Rectal smooth muscle tissue (tissue), 1 donor: ENCODE measurements around the gene COG6.

Source experiments
- H3K27ac ChIP-seq: one replicate; pipeline ENCODE4 v1.7.0; 2013; ENCODE audit warnings: low read depth, low read length, inconsistent platforms
- H3K27me3 ChIP-seq: one replicate; pipeline ENCODE4 v1.7.0; 2013; ENCODE audit warnings: low read length; ENCODE audit not compliant: control insufficient read depth, insufficient read depth
- H3K36me3 ChIP-seq: one replicate; pipeline ENCODE4 v1.7.0; 2013; ENCODE audit warnings: low read length; ENCODE audit not compliant: control insufficient read depth, insufficient read depth
- H3K4me1 ChIP-seq: one replicate; pipeline ENCODE4 v1.7.0; 2013; ENCODE audit warnings: low read length; ENCODE audit not compliant: control insufficient read depth, insufficient read depth
- H3K4me3 ChIP-seq: one replicate; pipeline ENCODE4 v1.7.0; 2013; ENCODE audit warnings: low read length
- H3K9ac ChIP-seq: one replicate; pipeline ENCODE4 v1.7.0; 2013; ENCODE audit warnings: low read length

The COG6 gene

GRCh38 chr13:39655569-39656324 is at the start of gene COG6:
COG6 (plus strand) TSS chr13:39655662; CDS start chr13:39655727, 65 bp downstream.
- peak within 1 kb of the TSS; percentile 72 for H3K27ac ChIP-seq
- no peaks in the 10 kb centered on the region for H3K36me3 ChIP-seq
- H3K9ac ChIP-seq, result peak within 1 kb of the TSS; percentile 80
- no peaks in the 10 kb centered on the region for H3K27me3 ChIP-seq
- peak within 1 kb of the TSS; percentile 84 for H3K4me3 ChIP-seq
- H3K4me1 ChIP-seq, result no peaks in the 10 kb centered on the region

DNA sequence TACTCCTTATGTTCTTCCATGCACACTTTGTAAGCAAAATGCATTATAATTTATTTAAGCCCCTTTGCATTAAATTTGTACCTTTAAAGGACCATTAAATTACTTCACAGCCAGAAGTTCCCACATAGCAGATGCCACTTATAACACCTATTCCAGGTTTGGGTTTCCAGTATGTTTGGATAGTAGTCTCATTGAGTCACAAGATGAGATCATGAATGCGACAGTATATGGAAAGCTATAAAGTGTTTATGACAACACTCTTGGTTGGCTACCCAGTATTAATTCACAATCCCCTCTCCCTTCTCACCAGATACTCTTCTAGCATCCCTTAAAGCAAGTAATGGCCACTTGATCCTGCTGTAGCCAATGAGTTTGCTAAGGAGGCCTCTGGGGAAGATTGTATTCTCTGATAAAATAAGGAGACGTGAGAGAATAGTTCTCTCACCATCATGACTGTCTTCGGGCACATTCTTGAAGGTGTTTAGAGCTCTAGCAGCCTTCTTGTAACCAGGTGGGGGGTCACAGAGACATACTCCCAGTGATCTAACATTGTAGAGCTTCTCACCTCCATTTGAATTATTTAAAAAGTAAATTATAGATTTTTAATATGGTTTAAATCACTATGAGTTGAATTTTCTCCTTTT is 49.7 kb upstream of the COG6 start:
- Histone ChIP-seq H3K27ac (no peak overlapping the region), H3K9ac (no peak overlapping the region), H3K4me3 (no peak overlapping the region), H3K36me3 (no peaks in the 10 kb centered on the region), H3K4me1 (peaks cover 5% of the 10 kb centered on the region), H3K27me3 (no peaks in the 10 kb centered on the region)

- H3K36me3 ChIP-seq, result no peaks in the 10 kb centered on the region
- H3K27ac ChIP-seq, result no peak overlapping the region
- no peak overlapping the region for H3K4me3 ChIP-seq
- H3K9ac ChIP-seq, result no peak overlapping the region
- H3K27me3 ChIP-seq, result peaks cover 2% of the 10 kb centered on the region
- no peaks in the 10 kb centered on the region for H3K4me1 ChIP-seq
Measured at GRCh38 chr13:39607876-39608275, 47.6 kb upstream of the COG6 start.

- Histone ChIP-seq H3K4me1 (no peaks in the 10 kb centered on the region), H3K27ac (no peak overlapping the region), H3K9ac (no peak overlapping the region), H3K27me3 (peaks cover 2% of the 10 kb centered on the region), H3K4me3 (no peak overlapping the region), H3K36me3 (no peaks in the 10 kb centered on the region)
Measured at GRCh38 chr13:39612023-39612637, 43.3 kb upstream of the COG6 start.

- H3K36me3 ChIP-seq, result no peaks in the 10 kb centered on the region
Measured at GRCh38 chr13:39616087-39616694, 39.3 kb upstream of the COG6 start.

DNA sequence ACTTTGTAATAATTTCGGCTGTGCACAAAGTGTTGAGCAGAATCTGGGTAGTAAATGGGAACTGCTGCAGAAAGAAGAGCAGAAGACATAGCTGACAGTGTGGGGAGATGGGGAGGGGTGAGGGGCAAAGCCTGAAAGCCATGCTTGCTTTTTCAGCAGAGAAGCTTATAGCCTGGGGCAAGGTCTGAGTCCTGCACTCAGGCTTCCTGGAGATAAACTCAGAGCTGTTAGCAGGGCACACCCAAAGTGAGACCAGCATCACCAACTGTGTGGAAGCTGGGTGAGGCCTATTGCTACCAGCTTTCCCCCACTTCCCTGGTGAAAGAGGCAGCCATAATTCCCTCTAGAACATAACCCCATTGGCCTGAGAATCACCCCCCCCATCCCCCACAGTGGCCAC is 36.9 kb upstream of the COG6 start:
- no peak overlapping the region for H3K4me3 ChIP-seq
- H3K9ac ChIP-seq, result no peak overlapping the region
- no peaks in the 10 kb centered on the region for H3K27me3 ChIP-seq
- no peaks in the 10 kb centered on the region for H3K36me3 ChIP-seq
- no peak overlapping the region for H3K27ac ChIP-seq
- no peaks in the 10 kb centered on the region for H3K4me1 ChIP-seq

More at GRCh38 chr13:39616087-39616694, 39.3 kb upstream of the COG6 start:
- Histone ChIP-seq H3K27me3 (peaks cover under 1% of the 10 kb centered on the region), H3K4me1 (no peaks in the 10 kb centered on the region), H3K9ac (no peak overlapping the region), H3K27ac (no peak overlapping the region), H3K4me3 (no peak overlapping the region)

DNA sequence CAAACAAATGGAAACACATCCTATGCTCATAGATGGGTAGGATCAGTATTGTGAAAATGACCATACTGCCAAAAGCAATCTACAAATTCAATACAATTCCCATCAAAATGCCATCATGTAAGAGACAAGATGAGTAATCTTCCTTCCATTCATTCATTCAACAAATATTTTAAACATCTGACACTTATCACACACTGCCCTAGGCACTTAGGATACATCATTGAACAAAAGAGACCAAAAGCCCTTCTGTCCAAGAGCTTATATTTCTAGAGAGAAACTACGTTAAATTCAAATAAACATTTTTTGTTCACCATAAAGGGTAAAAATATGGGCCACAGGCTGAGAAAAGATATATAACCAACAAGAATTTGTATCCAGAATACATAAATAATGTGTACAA is 32.0 kb upstream of the COG6 start:
- Histone ChIP-seq H3K27me3 (no peaks in the 10 kb centered on the region), H3K9ac (no peak overlapping the region), H3K27ac (no peak overlapping the region), H3K36me3 (no peaks in the 10 kb centered on the region), H3K4me1 (no peaks in the 10 kb centered on the region), H3K4me3 (no peak overlapping the region)

DNA sequence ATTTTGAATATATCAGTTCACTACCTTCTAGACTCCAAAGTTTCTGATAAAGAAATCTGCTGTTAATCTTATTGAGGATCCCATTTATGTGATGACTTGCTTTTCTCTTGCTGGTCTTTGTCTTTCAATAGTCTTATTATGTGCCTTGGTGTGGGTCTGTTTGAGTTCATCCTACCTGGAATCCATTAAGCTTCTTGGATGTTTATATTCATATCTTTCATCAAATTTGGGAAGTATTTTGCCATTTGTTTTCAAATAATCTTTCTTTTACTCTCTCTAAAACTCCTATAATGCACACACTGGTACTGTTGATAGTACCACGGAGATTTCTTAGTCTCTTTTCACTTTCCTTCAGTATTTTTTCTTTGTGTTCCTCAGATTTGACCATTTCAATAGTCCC is 24.2 kb upstream of the COG6 start:
- no peak overlapping the region for H3K9ac ChIP-seq
- no peaks in the 10 kb centered on the region for H3K36me3 ChIP-seq
- no peaks in the 10 kb centered on the region for H3K4me1 ChIP-seq
- H3K27me3 ChIP-seq, result no peaks in the 10 kb centered on the region
- no peak overlapping the region for H3K4me3 ChIP-seq
- no peak overlapping the region for H3K27ac ChIP-seq

DNA sequence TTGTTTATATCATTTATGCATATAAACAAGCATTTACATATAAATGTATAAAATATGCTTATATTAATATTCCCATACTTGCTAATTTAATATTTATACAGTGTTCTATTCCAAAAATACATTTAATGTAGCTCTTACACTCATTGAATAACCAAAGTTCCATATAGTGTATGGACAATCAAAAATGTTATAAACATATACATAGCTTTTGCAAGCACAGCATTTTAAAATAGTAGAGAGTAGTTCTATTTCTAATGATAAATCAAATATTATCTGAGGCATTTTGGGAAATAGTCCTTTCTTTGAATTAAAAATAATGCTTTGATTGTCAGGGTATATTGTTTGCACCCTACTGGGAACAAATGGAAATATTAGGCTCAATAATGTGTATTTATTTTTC is 22.5 kb upstream of the COG6 start:
- no peaks in the 10 kb centered on the region for H3K4me1 ChIP-seq
- no peak overlapping the region for H3K27ac ChIP-seq
- H3K4me3 ChIP-seq, result no peak overlapping the region
- no peak overlapping the region for H3K9ac ChIP-seq
- H3K36me3 ChIP-seq, result no peaks in the 10 kb centered on the region
- no peaks in the 10 kb centered on the region for H3K27me3 ChIP-seq

GRCh38 chr13:39635564-39635963 is 19.9 kb upstream of the COG6 start:
- Histone ChIP-seq H3K27ac (no peak overlapping the region), H3K9ac (no peak overlapping the region), H3K4me3 (no peak overlapping the region), H3K27me3 (no peaks in the 10 kb centered on the region), H3K36me3 (no peaks in the 10 kb centered on the region), H3K4me1 (no peaks in the 10 kb centered on the region)

GRCh38 chr13:39637890-39638289 is 17.6 kb upstream of the COG6 start:
- Histone ChIP-seq H3K36me3 (no peaks in the 10 kb centered on the region), H3K27me3 (no peaks in the 10 kb centered on the region), H3K4me1 (no peaks in the 10 kb centered on the region), H3K9ac (no peak overlapping the region), H3K27ac (no peak overlapping the region), H3K4me3 (no peak overlapping the region)

DNA sequence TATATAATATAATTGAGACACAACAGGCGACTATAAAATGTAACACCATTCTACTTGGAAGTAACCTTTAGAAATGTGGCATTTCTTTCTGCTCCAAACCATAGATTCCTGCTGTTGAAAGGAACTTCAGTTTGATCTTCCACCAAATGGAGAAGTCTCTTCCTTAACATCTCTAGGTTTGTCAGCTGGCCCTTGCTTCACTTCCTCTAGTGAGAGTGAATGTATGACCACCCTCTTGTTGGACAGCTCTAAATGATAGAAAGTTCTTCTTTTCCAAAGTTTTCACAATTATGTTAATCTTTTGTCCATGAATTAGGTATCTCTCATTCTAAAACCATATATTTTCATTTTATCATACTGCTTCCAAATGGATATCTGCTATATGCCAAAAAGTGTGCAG is 13.8 kb upstream of the COG6 start:
- Histone ChIP-seq H3K4me1 (no peaks in the 10 kb centered on the region), H3K27me3 (no peaks in the 10 kb centered on the region), H3K36me3 (no peaks in the 10 kb centered on the region), H3K4me3 (no peak overlapping the region), H3K9ac (no peak overlapping the region), H3K27ac (no peak overlapping the region)
